ENCODE data around the gene HSP90AA1.
"Not testable (repeated sequence)": the region's sequence is repeated elsewhere in the genome, so short reads cannot be mapped to it uniquely, and the experiment has no call there.

HSP90AA1 gene

DNA sequence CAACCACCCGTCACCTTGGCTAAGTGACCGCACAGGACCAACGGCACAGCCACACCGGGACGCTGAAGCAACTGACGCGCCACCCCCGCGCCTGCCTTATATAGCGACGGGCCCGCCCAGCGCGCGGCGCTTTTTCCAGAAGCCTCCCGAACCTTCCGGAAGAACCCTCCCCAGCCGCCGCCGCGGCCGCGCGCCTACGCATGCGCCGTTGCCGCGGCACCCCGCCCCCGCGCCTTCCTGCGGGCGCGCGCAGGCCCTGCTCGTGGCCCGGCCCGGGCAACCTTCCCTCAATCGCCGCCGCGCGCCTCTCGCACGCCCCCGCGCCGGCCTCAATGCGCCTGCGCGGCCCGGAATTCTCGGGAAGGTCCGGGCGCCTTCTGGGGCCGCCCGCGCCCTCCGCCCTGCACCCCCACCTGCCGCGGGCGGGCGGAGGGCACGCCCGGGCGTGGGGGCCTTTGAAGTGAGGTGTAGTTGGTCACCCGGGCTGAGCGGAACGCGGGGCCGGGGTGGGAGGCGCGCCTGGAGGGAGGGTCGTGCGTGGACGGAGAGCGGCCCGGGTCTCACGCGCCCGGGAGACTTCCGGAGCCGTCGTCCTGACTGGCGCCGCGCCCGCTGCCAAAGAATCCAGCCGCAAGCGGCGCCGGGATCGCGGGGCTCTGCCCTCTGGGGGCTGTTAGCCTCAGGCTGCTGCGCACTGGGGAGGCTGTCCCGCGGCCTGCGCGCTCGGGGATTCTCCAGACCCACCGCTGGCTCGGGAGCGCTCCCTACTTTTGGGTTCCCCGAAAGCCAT, at the start of gene HSP90AA1:
Gene HSP90AA1, minus strand, starts transcription at position 73 of the 790 bp plus-strand sequence. CDS start 666 bp downstream, outside the sequence.
- H3K27me3 ChIP-seq = no peaks in the 10 kb centered on the region
- peak within 1 kb of the TSS; percentile 79 to 90 for H3K4me3 ChIP-seq
- intact Hi-C loops (cut with DNase I; ENCODE audit: low total_unique reads) = loop anchor here (5.0 kb wide), 1 partner anchor 125 kb away; the partner anchor contains the start of gene DYNC1H1
- peak; percentile 89 to 97 for DNase-seq
- H3K27ac ChIP-seq = peak within 1 kb of the TSS; percentile 97 to 98
- peaks cover 34 to 35% (median 35%) of the 10 kb centered on the region in 3 donors for H3K36me3 ChIP-seq
- H3K9me3 ChIP-seq = no peaks in the 10 kb centered on the region
- TF ChIP-seq, protein P1, sequence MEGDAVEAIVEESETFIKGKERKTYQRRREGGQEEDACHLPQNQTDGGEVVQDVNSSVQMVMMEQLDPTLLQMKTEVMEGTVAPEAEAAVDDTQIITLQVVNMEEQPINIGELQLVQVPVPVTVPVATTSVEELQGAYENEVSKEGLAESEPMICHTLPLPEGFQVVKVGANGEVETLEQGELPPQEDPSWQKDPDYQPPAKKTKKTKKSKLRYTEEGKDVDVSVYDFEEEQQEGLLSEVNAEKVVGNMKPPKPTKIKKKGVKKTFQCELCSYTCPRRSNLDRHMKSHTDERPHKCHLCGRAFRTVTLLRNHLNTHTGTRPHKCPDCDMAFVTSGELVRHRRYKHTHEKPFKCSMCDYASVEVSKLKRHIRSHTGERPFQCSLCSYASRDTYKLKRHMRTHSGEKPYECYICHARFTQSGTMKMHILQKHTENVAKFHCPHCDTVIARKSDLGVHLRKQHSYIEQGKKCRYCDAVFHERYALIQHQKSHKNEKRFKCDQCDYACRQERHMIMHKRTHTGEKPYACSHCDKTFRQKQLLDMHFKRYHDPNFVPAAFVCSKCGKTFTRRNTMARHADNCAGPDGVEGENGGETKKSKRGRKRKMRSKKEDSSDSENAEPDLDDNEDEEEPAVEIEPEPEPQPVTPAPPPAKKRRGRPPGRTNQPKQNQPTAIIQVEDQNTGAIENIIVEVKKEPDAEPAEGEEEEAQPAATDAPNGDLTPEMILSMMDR (IDR thresholded peaks at IDR 0.05) = no peak
- peaks cover 0 to 46% (median 33%) of the 10 kb centered on the region in 4 donors for H3K4me1 ChIP-seq

DNA sequence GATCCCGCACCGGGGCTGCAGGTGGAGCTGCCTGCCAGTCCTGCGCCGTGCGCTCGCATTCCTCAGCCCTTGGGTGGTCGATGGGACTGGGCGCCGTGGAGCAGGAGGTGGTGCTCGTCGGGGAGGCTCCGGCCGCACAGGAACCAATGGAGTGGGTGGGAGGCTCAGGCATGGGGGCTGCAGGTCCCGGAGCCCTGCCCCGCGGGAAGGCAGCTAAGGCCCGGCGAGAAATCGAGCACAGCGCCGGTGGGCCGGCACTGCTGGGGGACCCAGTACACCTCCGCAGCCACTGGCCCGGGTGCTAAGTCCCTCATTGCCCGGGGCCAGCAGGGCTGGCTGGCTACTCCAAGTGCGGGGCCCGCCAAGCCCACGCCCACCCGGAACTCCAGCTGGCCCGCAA, 48.6 kb upstream of the HSP90AA1 start:
- DNase-seq; H3K4me3 ChIP-seq; H3K4me1 ChIP-seq; H3K9me3 ChIP-seq; intact Hi-C loops (cut with DNase I; ENCODE audit: low total_unique reads); H3K27me3 ChIP-seq; H3K27ac ChIP-seq: not testable (repeated sequence)
- peaks cover 0 to 19% (median 0%) of the 10 kb centered on the region in 3 donors for H3K36me3 ChIP-seq

DNA sequence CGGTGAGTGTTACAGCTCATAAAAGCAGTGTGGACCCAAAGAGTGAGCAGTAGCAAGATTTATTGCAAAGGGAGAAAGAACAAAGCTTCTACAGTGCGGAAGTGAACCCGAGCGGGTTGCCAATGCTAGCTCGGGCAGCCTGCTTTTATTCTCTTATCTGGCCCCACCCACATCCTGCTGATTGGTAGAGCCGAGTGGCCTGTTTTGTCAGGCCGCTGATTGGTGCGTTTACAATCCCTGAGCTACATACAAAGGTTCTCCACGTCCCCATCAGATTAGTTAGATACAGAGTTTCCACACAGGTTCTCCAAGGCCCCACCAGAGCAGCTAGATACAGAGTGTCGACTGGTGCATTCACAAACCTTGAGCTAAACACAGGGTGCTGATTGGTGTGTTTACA, 47.9 kb upstream of the HSP90AA1 start:
- DNase-seq; H3K27me3 ChIP-seq; intact Hi-C loops (cut with DNase I; ENCODE audit: low total_unique reads); H3K27ac ChIP-seq; H3K4me1 ChIP-seq; H3K4me3 ChIP-seq; H3K9me3 ChIP-seq: not testable (repeated sequence)
- peaks cover 0 to 19% (median 0%) of the 10 kb centered on the region in 3 donors for H3K36me3 ChIP-seq

DNA sequence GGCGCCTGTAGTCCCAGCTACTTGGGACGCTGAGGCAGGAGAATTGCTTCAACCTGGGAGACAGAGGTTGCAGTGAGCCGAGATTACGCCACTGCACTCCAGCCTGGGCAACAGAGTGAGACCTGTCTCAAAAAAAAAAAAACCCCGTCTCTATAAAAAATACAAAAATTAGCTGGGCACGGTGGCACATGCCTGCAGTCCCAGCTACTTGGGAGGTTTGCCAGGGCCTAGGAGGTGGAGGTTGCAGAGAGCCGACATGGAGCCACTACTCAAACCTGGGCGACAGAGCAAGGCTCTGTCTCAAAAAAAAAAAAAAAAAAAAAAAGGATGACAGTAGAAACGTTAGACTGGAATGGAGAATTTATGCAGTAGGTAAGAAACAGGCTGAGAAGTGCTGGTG, 47.2 kb upstream of the HSP90AA1 start:
- DNase-seq; H3K4me3 ChIP-seq; H3K4me1 ChIP-seq; H3K9me3 ChIP-seq; intact Hi-C loops (cut with DNase I; ENCODE audit: low total_unique reads); H3K27me3 ChIP-seq; H3K27ac ChIP-seq: not testable (repeated sequence)
- H3K36me3 ChIP-seq = peaks cover 0 to 19% (median 0%) of the 10 kb centered on the region in 3 donors

DNA sequence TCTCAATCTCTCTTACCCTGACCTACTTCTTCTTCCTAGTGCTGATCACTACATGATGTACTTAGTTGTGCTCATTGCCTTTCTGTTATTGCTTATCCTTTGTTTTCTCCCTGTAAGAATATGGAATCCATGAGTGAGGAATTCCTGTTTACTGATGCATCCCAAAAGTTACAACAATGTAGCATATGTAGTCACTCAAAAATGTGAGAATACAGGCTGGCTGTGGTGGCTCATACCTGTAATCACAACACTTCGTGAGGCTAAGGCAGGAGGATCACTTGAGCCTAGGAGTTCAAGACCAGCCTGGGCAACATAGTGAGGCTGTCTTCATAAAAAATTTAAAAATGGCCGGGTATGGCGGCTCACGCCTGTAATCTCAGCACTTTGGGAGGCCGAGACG, 44.9 kb upstream of the HSP90AA1 start:
- intact Hi-C loops (cut with DNase I; ENCODE audit: low total_unique reads) = no loop called here
- H3K27ac ChIP-seq = no peak overlapping the region
- TF ChIP-seq, protein P1 (IDR thresholded peaks at IDR 0.05) = no peak
- no peak overlapping the region for H3K4me3 ChIP-seq
- H3K4me1 ChIP-seq = no peaks in the 10 kb centered on the region
- no peaks in the 10 kb centered on the region for H3K27me3 ChIP-seq
- H3K9me3 ChIP-seq = no peaks in the 10 kb centered on the region
- H3K36me3 ChIP-seq = peaks cover 0 to 19% (median 0%) of the 10 kb centered on the region in 3 donors
- DNase-seq = no peak

DNA sequence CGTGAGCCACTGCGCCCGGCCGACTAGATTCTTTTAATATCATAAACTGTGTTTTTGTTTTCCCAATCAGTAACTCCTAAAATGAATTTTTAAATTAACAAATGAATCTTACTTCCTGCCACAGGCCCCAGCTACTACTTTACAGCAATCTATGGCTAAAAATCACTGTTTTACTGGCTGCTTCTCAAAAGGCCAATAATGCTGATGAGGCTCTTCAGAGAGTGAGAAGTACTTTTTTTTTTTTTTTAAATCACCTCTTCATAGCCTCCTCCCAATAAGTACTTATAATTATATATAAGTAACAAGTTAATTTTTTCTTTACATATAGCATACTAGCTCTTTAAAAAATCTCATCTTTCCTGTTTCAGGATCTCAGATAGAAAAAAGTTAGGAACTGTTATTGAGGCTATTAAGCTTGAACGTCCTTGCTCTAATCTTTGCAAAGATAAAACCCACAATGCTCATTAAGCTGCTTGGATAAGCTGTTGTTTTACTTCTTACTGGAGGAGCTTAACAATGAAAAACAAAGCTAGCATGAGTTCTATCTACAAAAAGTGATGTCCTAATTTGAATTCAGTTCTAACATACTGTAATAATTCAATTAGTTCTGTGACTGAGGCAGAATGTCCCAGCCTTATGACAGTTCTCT, 40.1 kb upstream of the HSP90AA1 start:
- no peak overlapping the region for H3K4me3 ChIP-seq
- TF ChIP-seq, protein P1 (IDR thresholded peaks at IDR 0.05) = no peak
- no peaks in the 10 kb centered on the region for H3K9me3 ChIP-seq
- DNase-seq = no peak
- H3K36me3 ChIP-seq = no peaks in the 10 kb centered on the region
- H3K27me3 ChIP-seq = no peaks in the 10 kb centered on the region
- intact Hi-C loops (cut with DNase I; ENCODE audit: low total_unique reads) = no loop called here
- H3K27ac ChIP-seq = no peak overlapping the region
- H3K4me1 ChIP-seq = no peaks in the 10 kb centered on the region

DNA sequence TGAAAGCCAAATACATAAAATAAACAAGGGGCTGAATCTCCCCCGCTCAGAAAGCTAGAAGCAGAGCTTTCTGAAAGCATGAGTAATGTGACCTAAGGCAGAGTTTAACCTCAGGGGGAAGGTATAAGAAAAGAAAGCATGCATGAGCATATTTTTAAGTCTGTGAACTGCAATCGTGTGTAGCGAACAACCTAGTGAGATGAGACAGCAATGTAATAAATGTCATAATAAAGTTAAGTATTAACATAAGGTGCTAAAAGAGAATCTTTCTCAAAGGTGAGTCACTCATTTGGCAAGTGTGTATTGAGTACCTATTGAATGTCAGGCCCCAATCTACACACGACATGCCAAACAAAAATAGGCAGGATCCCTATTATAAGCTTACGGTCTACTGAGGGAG, 38.7 kb upstream of the HSP90AA1 start:
- Histone ChIP-seq H3K27me3 (no peaks in the 10 kb centered on the region), H3K4me1 (no peaks in the 10 kb centered on the region), H3K36me3 (no peaks in the 10 kb centered on the region), H3K9me3 (no peaks in the 10 kb centered on the region), H3K27ac (no peak overlapping the region), H3K4me3 (no peak overlapping the region)
- TF ChIP-seq, protein P1 (IDR thresholded peaks at IDR 0.05) = no peak
- intact Hi-C loops (cut with DNase I; ENCODE audit: low total_unique reads) = no loop called here
- no peak for DNase-seq
